HPDE6-E6E7 (cell line): ENCODE results near the gene LFNG.

Experiments
- DNase-seq: peaks from one replicate; pipeline ENCODE4 v3.0.0; 2011; ENCODE audit warnings: missing footprints; ENCODE audit errors: extremely low spot score

Gene LFNG

DNA sequence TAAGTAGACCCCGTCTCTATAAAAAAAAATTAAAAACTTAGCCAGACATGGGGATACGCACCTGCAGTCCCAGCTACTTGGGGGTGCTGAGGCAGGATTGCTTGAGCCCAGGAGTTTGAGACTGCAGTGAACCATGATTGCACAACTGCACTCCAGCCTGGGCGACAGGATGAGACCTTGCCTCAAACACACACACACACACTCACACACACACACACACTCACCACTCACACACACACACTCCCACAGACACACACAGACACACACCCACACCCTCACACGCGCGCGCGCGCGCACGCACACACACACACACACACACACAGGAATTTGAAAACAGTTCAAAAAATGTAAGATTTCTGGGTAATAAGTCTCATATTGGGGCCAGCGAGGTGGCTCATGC, 34.7 kb upstream of the LFNG start:
- no peak for DNase-seq

- DNase-seq: no peak
These were observed 31.8 kb upstream of the LFNG start for GRCh38 chr7:2487586-2488271.

DNA sequence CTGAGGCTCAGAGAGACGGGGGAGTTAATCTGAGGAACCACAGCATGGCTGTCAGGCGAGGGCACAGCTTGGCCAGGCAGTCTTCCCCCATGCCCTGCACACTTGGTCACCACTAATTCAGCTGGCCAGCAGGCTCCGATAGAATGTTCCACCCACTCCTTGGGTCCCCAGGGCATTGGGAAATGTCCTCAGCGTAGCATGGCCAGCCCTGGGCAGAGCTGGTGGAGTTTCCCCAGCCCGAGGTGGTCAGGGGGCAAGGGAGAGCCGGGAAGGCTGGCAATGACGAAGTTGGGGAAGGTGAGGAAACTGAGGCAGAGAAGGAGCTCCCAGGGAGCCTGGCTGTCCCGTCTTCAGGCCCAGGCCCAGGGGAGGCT, 31.3 kb upstream of the LFNG start:
- no peak for DNase-seq

DNA sequence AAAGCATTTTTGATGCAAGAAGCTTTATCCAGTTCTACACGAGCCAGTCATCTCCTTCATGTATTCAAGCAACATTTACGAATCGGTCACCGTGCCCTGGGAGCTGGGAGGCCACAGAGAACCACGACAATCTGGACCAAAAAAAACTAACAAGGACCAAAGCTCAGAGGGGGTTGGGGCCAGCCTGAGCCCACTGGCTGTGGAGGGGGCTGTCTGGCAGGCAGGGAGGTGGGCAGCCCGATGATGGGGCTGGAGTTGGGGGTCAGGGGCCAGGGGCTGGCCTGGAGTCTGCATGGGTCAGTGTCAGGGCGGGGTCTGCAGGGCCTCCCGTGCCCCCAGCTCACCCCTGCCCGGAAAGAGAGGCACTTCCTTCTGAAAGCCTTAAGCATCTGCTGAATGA, 30.9 kb upstream of the LFNG start:
- DNase-seq: no peak

- DNase-seq: no peak
These were observed 29.4 kb upstream of the LFNG start for GRCh38 chr7:2490181-2490651.

DNA sequence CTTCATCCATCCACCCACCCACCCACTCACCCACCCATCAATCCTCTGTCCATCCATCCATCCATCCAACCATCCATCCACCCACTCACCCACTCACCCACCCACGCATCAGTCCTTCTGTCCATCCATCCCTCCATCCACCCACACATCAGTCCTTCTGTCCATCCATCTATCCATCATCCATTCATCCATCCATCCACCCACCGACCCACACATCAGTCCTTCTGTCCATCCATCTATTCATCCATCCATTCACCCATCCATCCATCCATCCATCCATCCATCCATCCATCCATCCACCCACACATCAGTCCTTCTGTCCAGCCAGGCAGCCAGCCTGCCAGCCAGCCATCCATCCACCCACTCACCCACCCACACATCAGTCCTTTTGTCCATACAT, 27.5 kb upstream of the LFNG start:
- no peak for DNase-seq

- no peak for DNase-seq
These were observed 26.1 kb upstream of the LFNG start for GRCh38 chr7:2493205-2494164.

DNA sequence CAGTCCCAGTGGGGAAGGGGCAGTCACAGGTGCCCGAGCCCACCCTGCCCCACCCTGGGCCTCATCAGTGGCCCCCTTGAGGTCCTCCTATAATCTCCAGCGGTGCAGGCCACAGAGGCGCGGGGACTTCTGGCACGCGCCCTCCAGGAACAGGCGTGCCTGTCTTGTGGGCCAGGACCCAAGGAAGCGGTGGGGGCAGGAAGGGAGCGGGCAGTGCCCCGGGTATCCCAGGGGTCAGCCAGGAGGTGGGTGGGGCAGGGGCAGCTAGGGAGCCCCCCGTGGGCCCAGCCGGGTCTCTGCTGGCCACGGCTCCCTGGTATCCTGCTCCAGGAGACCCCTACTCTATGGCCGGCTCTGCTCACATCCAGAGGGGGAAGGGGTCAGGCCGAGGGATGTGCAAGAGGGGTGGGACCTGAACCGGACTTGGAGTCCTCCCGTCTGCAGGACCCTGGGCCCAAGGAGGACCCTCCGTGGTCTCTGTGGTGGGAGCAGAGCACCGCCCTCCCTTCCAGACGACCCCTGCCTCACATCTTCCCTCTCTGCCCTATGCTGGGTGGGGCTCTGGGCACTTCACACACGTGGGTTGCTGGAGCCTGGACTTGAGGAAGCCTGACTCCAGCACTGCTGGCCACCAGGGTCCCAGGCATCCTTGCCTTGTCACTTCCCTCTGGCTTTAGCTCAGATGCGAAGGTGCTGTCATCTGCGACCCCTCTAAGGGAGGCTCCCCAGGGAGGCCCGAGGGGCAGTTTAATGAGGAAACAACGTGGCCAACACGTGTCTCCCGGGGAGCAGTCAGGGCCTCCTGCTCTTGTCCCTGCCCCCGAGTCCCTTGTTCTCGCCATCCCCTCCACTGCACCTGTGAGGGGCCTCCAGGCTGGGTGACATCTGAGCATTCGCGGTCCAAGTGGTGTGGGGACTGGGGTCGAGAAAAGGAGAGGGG, 25.1 kb upstream of the LFNG start:
- DNase-seq: no peak

DNA sequence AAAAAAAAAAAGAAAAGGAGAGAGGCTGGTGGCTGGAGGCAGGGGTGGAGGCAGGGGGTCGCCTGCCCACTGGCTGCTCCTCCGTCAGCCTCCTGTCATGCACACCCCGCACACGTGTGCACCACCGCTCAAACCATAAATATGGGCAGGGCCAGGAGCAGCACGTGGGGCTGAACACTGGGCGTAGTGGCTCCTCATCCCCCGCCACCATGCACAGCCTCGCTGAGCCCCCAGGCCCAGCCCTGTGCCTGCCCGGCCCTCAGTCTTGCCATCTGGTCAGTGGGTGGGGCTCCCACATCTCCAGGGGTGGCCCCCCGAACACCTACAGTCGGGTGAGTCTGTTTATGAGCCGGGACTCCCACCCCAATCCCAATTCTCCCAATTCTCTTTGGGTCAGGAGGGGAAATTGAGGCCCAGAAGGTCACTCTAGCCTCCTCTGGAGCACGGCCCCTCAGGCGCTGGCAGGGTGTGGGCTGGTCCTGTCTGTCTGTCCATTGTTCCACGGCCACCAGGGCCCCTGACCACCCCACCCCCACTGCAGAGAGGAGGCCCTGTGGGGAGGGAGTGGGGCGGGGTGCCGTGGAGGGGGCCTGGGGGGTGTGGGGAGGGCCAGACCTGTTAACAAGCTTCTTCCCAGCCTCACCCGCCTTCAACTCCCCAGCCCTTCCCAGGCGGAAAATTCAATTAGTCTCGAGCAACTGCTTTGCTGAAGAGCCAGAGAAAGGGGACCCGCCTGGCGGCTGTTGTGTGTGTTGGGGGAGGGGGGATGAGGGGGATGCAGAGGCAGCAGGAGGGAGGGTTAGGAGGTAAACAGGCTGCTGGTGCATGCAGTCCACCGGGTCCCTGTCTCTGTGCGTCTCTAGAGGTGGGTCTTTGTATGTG, 23.9 kb upstream of the LFNG start:
- DNase-seq: no peak

DNA sequence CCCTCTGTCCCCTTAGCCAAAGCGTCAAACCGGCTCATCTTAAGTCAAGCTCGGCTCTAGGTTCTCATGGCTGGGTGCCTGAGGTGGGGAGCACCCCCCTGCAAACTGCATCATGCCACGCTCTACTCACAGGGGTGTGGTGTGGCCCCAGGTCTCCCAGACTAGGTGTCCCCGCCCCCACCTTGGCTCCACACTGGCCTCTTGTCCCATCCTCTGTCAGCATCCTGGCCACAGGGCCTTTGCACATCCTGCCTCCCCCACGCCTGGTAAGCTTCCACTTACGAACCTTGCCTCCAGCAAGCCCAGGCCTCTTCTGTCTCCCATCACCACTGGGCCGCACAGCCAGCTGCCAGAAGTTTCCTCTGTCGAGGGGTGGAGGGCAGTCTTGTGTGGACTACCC, 23.2 kb upstream of the LFNG start:
- DNase-seq: no peak

DNA sequence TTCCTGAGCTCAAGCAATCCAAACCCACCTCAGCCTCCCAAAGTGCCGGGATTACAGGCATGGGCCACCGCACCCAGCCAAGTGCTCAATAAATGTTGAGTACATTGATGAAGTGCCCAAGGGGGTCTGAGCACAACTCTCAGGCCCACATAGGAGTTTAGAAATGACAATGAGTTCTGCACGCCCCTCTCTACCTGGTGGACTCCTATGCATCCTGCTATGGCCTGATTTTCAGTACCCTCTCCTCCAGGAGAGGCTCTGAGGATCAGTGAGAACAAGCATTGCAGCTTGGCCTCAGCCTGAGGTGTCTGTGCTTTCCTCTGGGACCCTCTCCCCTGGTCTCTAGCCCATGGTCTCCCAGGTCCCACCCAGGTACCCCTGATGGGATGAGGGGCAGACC, 22.5 kb upstream of the LFNG start:
- DNase-seq: no peak

DNA sequence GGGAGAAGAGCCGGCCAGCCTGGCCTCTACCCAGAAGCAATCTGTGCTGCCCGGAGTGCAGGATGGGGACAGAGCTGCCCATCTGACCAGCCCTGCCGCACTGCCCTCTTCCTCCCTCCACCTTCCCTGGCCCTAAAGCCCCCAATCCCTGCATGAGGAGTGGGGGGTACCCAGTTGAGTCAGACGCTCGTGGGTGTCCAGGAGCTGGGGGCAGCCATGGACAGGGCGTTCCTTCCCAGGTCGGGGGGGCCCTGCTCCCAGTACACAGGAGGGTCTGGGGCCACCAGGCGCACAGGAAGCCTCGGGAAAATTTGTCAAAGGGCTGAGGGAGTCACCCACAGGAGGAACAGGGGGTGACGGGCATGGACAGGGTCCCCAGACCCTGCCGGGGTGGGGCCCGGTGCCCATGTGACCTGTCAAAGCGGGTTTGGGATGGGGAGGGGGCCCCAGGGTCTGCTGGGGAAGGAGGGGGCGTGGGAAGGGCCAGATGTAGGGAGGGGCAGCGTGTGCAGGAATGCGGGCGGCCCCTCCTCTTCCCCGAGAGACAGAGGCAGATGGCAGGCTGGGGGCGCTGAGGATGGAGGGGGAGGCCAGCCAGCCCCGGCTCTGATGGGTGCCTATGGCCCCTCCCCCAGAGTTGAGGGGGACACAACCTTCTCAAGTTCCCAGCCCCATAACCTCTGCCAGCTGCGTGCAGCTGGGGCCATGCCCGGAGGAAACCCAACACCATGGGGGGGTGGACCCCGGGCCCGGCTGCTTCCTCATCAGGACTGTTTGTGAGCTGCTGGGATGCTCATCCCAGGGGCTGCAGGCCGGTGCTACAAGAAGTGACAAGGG, 21.9 kb upstream of the LFNG start:
- no peak for DNase-seq

GRCh38 chr7:2498708-2499107, 20.9 kb upstream of the LFNG start:
- DNase-seq: no peak

DNA sequence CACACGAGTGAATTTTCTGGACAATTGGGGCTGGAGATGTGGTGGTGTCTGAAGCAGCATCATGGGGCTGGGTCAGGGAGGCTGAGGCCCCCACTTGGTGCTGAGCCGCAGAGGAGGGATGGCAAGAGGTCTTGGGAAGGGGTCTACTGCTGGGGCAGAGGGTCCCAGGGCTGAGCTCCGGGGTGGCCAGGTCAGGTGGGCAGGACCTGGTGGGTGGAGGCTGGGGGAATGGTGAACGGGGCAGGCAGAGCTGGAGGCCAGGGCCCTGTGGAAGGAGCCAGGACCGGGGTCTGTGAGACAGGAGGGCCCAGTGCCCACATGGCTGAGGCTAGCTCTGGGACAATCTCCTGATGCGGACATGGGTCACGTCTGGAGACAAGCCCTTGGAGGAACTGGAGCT, 20.4 kb upstream of the LFNG start:
- DNase-seq: no peak

GRCh38 chr7:2499719-2500430, 19.7 kb upstream of the LFNG start:
- no peak for DNase-seq

DNA sequence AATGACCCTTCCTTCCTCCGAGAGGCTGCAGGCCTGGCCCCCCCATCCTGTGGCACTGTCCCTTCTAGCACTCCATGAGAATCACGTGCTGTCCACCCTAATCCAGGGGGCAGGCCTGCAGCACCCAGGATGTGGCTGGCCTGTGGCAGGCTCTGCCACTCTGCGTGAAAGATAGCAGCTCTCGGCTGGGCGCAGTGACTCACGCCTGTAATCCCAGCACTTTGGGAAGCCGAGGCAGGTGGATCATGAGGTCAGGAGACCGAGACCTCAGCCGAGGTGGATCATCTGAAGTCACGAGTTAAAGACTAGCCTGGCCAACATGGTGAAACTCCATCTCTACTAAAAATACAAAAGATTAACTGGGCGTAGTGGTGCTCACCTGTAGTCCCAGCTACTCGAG, 18.9 kb upstream of the LFNG start:
- DNase-seq: no peak

GRCh38 chr7:2501947-2502646, 17.5 kb upstream of the LFNG start:
- no peak for DNase-seq

GRCh38 chr7:2502647-2502966, 17.0 kb upstream of the LFNG start:
- no peak for DNase-seq
